ENCODE data around the gene OSBPL2.

Gene OSBPL2

DNA sequence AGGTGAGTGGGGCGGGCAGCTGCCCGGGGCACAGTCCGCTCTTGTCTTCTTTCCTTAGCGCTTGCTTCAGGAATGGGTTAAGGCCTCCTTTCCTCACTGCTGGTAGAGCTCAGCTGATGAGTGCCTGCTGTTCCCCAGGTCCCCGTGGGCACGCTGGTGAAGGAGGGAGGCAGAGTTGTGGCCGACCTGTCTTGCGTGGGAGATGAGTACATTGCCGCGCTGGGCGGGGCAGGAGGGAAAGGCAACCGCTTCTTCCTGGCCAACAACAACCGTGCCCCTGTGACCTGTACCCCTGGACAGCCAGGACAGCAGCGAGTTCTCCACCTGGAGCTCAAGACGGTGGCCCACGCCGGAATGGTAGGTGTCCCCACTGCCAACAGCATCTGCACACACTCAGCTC is 39.8 kb upstream of the OSBPL2 start:
- no peaks in the 10 kb centered on the region for H3K4me1 ChIP-seq (ENCODE audit: insufficient read depth, low read length)
- no peaks in the 10 kb centered on the region for H3K9me3 ChIP-seq (ENCODE audit: low read length)
- H3K4me3 ChIP-seq (ENCODE audit: low read depth in 1 of 2, low read length in 2 of 2) = no peak overlapping the region
- no peaks in the 10 kb centered on the region for H3K27me3 ChIP-seq (ENCODE audit: control insufficient read depth in 1 of 2, insufficient read depth in 2 of 2, low read length in 2 of 2)
- H3K9ac ChIP-seq (ENCODE audit: low read length) = no peak overlapping the region
- H3K27ac ChIP-seq (ENCODE audit: low read depth, low read length) = no peak overlapping the region
- H3K36me3 ChIP-seq (ENCODE audit: insufficient read depth, low read length) = peaks cover 47% of the 10 kb centered on the region

DNA sequence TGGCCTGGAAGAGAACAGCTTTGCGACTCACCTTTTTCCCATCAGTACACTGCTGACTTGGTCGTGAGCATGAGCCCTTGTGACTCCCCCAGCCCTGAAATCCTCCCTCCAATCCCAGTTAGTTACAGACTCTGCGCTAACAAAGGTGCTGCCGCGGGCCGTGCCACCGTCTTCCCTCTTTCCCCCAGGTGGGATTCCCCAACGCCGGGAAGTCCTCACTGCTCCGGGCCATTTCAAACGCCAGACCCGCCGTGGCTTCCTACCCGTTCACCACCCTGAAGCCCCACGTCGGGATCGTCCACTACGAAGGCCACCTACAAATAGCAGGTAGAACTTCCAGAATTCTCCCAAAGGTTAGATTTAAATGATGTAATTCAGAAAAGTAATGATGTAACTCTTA is 39.4 kb upstream of the OSBPL2 start:
- Histone ChIP-seq H3K4me3 (ENCODE audit: low read depth in 1 of 2, low read length in 2 of 2) (no peak overlapping the region), H3K4me1 (ENCODE audit: insufficient read depth, low read length) (no peaks in the 10 kb centered on the region), H3K36me3 (ENCODE audit: insufficient read depth, low read length) (peaks cover 48% of the 10 kb centered on the region), H3K9me3 (ENCODE audit: low read length) (no peaks in the 10 kb centered on the region), H3K27ac (ENCODE audit: low read depth, low read length) (no peak overlapping the region), H3K9ac (ENCODE audit: low read length) (no peak overlapping the region), H3K27me3 (ENCODE audit: control insufficient read depth in 1 of 2, insufficient read depth in 2 of 2, low read length in 2 of 2) (no peaks in the 10 kb centered on the region)

- Histone ChIP-seq H3K9me3 (ENCODE audit: low read length) (no peaks in the 10 kb centered on the region), H3K9ac (ENCODE audit: low read length) (no peak overlapping the region), H3K36me3 (ENCODE audit: insufficient read depth, low read length) (peaks cover 48% of the 10 kb centered on the region), H3K4me1 (ENCODE audit: insufficient read depth, low read length) (no peaks in the 10 kb centered on the region), H3K27ac (ENCODE audit: low read depth, low read length) (no peak overlapping the region), H3K4me3 (ENCODE audit: low read depth in 1 of 2, low read length in 2 of 2) (no peak overlapping the region), H3K27me3 (ENCODE audit: control insufficient read depth in 1 of 2, insufficient read depth in 2 of 2, low read length in 2 of 2) (no peaks in the 10 kb centered on the region)
Measured at GRCh38 chr20:62200491-62201172, 37.7 kb upstream of the OSBPL2 start.

- Histone ChIP-seq H3K4me1 (ENCODE audit: insufficient read depth, low read length) (no peaks in the 10 kb centered on the region), H3K9ac (ENCODE audit: low read length) (no peak overlapping the region), H3K27me3 (ENCODE audit: control insufficient read depth in 1 of 2, insufficient read depth in 2 of 2, low read length in 2 of 2) (no peaks in the 10 kb centered on the region), H3K9me3 (ENCODE audit: low read length) (no peaks in the 10 kb centered on the region), H3K27ac (ENCODE audit: low read depth, low read length) (no peak overlapping the region), H3K4me3 (ENCODE audit: low read depth in 1 of 2, low read length in 2 of 2) (no peak overlapping the region), H3K36me3 (ENCODE audit: insufficient read depth, low read length) (peaks cover 48% of the 10 kb centered on the region)
Measured at GRCh38 chr20:62201173-62202082, 36.9 kb upstream of the OSBPL2 start.

DNA sequence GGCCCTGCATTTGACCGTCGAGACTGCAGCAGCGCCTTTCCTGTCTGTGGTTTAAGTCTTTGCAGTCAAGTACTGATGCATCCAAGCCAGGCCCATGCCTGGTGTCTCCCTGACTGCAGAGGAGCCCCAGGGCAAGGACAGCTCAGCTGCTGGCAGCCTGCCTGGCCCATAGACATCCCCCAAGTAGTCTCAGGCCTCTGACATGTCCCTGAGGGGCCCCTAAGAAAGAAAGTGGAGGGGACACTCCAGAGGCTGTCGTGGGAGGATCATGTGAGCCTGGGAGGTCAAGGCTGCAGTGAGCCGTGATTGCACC is 36.3 kb upstream of the OSBPL2 start:
- Histone ChIP-seq H3K9ac (ENCODE audit: low read length) (no peak overlapping the region), H3K36me3 (ENCODE audit: insufficient read depth, low read length) (peaks cover 48% of the 10 kb centered on the region)

GRCh38 chr20:62202676-62203377 is 35.5 kb upstream of the OSBPL2 start:
- Histone ChIP-seq H3K27me3 (ENCODE audit: control insufficient read depth in 1 of 2, insufficient read depth in 2 of 2, low read length in 2 of 2) (no peaks in the 10 kb centered on the region), H3K27ac (ENCODE audit: low read depth, low read length) (no peak overlapping the region), H3K4me3 (ENCODE audit: low read depth in 1 of 2, low read length in 2 of 2) (no peak overlapping the region), H3K36me3 (ENCODE audit: insufficient read depth, low read length) (peaks cover 40% of the 10 kb centered on the region), H3K9me3 (ENCODE audit: low read length) (no peaks in the 10 kb centered on the region), H3K4me1 (ENCODE audit: insufficient read depth, low read length) (no peaks in the 10 kb centered on the region), H3K9ac (ENCODE audit: low read length) (no peak overlapping the region)

More for the DNA sequence above, 36.3 kb upstream of the OSBPL2 start:
- Histone ChIP-seq H3K4me1 (ENCODE audit: insufficient read depth, low read length) (no peaks in the 10 kb centered on the region), H3K27me3 (ENCODE audit: control insufficient read depth in 1 of 2, insufficient read depth in 2 of 2, low read length in 2 of 2) (no peaks in the 10 kb centered on the region), H3K9me3 (ENCODE audit: low read length) (no peaks in the 10 kb centered on the region), H3K4me3 (ENCODE audit: low read depth in 1 of 2, low read length in 2 of 2) (no peak overlapping the region), H3K27ac (ENCODE audit: low read depth, low read length) (no peak overlapping the region)

- Histone ChIP-seq H3K36me3 (ENCODE audit: insufficient read depth, low read length) (peaks cover 33% of the 10 kb centered on the region), H3K4me1 (ENCODE audit: insufficient read depth, low read length) (no peaks in the 10 kb centered on the region), H3K27me3 (ENCODE audit: control insufficient read depth in 1 of 2, insufficient read depth in 2 of 2, low read length in 2 of 2) (no peaks in the 10 kb centered on the region), H3K9me3 (ENCODE audit: low read length) (no peaks in the 10 kb centered on the region), H3K9ac (ENCODE audit: low read length) (no peak overlapping the region), H3K27ac (ENCODE audit: low read depth, low read length) (no peak overlapping the region), H3K4me3 (ENCODE audit: low read depth in 1 of 2, low read length in 2 of 2) (no peak overlapping the region)
Measured at GRCh38 chr20:62203378-62204030, 34.8 kb upstream of the OSBPL2 start.

GRCh38 chr20:62205618-62206387 is 32.5 kb upstream of the OSBPL2 start:
- Histone ChIP-seq H3K27me3 (ENCODE audit: control insufficient read depth in 1 of 2, insufficient read depth in 2 of 2, low read length in 2 of 2) (peaks cover 0 to 16% of the 10 kb centered on the region in 2 donors), H3K27ac (ENCODE audit: low read depth, low read length) (no peak overlapping the region), H3K4me3 (ENCODE audit: low read depth in 1 of 2, low read length in 2 of 2) (no peak overlapping the region), H3K4me1 (ENCODE audit: insufficient read depth, low read length) (no peaks in the 10 kb centered on the region), H3K36me3 (ENCODE audit: insufficient read depth, low read length) (peaks cover 17% of the 10 kb centered on the region), H3K9ac (ENCODE audit: low read length) (no peak overlapping the region), H3K9me3 (ENCODE audit: low read length) (no peaks in the 10 kb centered on the region)

DNA sequence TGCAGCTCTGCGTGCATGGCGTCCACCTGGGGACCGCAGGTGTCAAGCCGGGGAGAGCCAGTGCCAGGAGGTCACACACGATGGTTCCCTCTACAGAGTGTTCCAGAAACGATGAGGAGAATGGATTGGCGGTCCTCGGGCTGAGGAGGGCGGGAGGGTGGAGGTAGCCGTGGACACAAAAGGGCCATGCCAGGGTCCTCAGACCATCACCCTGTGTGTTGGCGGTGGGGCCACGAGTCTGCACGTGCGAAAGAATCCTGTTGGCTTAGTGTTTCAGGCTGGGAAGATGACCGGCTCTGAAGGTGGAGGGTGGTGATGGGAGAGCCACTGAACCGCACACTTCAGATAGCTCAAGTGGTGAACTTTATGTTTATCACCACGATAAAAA is 31.9 kb upstream of the OSBPL2 start:
- H3K4me3 ChIP-seq (ENCODE audit: low read depth in 1 of 2, low read length in 2 of 2) = no peak overlapping the region
- peaks cover 11% of the 10 kb centered on the region for H3K36me3 ChIP-seq (ENCODE audit: insufficient read depth, low read length)
- H3K9me3 ChIP-seq (ENCODE audit: low read length) = no peaks in the 10 kb centered on the region
- H3K9ac ChIP-seq (ENCODE audit: low read length) = no peak overlapping the region
- peaks cover 0 to 22% of the 10 kb centered on the region in 2 donors for H3K27me3 ChIP-seq (ENCODE audit: control insufficient read depth in 1 of 2, insufficient read depth in 2 of 2, low read length in 2 of 2)
- H3K27ac ChIP-seq (ENCODE audit: low read depth, low read length) = no peak overlapping the region
- no peaks in the 10 kb centered on the region for H3K4me1 ChIP-seq (ENCODE audit: insufficient read depth, low read length)

- Histone ChIP-seq H3K9ac (ENCODE audit: low read length) (no peak overlapping the region), H3K36me3 (ENCODE audit: insufficient read depth, low read length) (peaks cover 4% of the 10 kb centered on the region), H3K9me3 (ENCODE audit: low read length) (no peaks in the 10 kb centered on the region), H3K27ac (ENCODE audit: low read depth, low read length) (no peak overlapping the region), H3K4me3 (ENCODE audit: low read depth in 1 of 2, low read length in 2 of 2) (no peak overlapping the region), H3K4me1 (ENCODE audit: insufficient read depth, low read length) (no peaks in the 10 kb centered on the region), H3K27me3 (ENCODE audit: control insufficient read depth in 1 of 2, insufficient read depth in 2 of 2, low read length in 2 of 2) (peaks cover 0 to 34% of the 10 kb centered on the region in 2 donors)
Measured at GRCh38 chr20:62208061-62208794, 30.1 kb upstream of the OSBPL2 start.

All from muscle layer of colon (tissue), 2 donors.